GM19035 (cell line): ENCODE data around the gene GAD1.

Experiments used
- ATAC-seq: cut with Tn5 transposase; IDR thresholded peaks from one replicate; pipeline ENCODE4 v1.9.1; 2021; ENCODE audit not compliant: unreplicated experiment

The GAD1 gene

DNA sequence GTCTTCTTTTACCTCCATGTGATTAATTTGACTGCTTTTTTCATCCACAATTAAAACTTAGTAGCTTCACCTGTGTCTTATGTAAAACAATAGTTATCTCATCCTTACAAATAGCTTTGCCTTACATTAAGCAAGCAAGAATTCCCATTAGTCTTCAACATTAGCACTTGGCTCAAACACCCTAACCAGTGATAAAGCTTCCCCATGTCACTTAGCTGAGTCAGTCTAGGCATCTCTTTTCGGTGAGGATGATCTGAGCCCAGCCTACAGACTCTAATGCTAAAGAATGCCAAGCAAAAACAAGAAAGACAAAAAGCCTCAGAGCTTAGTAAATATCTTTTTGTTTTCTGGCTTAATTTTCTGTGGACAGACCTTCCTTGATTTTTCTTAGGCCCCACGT is 26.1 kb downstream of the GAD1 start:
- no peak for ATAC-seq

DNA sequence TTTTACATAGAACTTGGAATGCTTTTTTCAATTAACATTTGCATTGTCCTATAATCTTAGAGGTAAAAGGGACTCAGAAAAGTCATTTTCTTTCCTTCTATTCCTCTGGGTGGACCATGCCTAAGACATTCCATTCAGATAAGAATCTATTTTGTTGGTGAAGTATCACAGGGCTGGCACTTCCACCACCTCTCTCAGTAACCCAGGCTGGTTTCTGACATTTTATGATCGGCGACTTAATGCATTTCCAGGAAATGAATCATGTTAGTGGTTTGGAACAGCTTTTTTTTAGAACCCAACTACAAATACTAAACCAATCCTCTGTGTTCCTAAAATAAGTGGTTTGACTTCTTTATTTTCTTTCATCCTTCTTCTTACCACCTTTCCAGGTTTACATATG is 27.0 kb downstream of the GAD1 start:
- no peak for ATAC-seq

DNA sequence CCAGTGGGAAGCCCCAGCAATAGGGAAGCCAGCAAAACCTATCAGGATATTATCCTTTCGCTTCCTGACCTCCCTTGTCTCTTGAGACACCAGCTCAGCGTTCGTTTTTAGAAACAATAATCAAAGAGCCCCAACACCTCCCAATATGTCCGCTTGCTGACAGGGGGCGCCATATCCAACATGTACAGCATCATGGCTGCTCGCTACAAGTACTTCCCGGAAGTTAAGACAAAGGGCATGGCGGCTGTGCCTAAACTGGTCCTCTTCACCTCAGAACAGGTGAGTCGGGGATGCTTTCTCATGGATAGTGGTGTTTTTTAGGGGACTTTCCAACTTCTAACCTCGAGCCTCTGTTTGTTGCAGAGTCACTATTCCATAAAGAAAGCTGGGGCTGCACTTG is 28.7 kb downstream of the GAD1 start:
- no peak for ATAC-seq

DNA sequence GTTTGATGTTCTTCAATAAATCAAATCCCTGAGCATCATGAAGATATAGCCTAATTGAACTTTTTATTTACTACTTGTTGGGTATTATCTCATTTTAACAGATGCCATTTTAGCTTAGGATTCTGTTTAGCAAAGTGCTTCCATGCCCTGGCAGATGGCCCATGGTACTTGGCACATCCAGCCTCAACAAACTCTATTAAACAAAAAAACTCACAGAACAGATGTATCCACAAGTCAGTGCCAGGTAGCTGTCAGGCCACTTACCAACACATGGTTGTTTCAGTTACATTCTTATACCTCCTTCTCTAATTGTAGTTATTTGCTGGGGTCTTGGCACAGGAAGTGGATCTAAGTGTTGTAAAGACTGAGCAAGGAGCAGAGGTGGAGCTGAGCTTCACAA is 29.6 kb downstream of the GAD1 start:
- ATAC-seq = no peak

DNA sequence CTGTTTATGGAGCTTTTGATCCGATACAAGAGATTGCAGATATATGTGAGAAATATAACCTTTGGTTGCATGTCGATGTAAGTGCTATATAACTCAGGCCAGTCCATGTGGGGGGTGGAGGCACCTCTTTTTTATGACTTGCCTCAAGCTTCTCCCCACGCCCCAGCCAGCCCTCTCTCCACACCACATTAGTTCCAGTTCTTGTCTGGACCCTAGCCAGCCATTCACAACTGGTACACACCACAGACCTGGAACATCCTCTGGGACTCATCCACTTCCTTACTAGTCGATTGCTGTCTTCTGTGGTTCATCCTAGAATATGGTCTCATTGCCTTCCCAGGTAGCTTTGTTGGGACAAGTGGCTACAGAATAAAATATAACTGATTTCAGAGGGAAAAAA is 31.0 kb downstream of the GAD1 start:
- no peak for ATAC-seq

DNA sequence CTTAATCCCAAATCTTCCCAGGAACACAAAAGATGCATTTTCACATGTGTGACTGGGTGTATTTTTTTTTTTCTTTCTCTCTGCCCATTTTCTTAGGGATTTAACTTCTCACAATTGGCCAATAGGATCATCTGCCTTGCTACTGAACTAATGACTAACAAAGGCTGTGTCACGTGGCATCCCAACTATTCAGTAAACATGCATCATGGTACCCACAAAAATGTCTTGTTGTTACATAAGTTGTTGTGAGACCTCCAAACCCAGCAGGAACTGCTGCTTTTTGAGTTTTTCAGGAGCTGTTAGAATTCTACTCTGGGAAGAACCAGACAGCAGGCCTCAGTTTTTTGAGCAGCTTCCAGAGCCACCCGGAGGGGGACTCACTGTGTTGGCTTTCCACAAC is 31.9 kb downstream of the GAD1 start:
- no peak for ATAC-seq

DNA sequence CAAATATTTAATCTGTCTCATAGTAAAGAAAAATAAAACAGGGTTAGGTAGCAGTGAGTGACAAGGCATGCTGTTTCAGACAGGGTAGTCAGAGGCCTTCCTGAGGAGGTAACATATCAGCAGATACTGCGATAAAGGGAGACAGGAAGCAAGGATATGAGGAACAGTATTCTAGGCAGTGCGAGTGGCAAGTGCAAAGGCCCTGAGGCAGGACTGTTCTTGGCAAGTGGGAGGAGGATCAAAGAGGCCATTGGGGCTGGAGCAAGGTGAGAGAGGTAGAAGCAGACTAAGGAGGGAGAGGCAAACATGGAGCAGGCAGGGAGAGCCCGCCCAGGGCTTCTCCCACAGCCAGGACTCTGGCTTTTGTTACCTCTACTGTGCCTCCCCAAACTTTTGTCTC is 33.6 kb downstream of the GAD1 start:
- ATAC-seq = no peak

DNA sequence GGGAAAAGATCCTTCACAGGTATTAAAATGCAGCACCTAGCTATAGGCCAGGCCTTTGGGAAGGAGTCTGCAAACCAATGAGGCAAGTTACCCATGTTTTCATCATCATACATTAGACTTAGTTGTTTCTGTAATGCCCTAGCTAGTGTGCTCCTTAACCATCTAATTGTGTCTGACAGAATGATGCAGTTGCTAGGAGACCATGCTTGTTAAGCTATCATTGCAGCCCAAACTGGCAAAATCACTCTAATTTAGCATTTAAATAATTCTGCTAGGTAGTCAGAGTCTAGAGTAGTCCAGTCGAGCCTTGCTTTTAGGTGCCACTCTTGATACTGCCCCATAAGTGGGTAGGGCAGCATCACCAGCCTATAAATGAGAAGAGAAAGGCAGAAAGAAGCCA is 34.9 kb downstream of the GAD1 start:
- no peak for ATAC-seq

DNA sequence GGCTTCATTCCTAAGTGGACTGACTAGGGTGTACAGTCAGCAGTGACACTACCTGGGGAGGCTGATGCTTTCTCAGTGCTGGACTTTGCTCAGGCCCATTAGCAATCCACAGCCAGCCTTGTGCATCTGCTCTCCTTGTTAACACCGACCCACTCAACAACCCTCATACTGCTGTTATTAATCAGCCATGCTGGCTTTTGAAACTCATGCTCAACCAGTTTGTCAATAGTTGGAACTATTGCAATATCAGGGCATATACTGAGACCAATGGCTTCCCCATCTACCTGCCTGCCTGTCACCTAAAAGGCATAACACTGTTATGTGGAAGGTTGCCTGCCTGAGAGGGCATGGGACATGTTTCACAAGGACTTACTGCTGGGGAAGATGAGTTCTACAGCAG is 39.4 kb downstream of the GAD1 start:
- ATAC-seq = no peak

DNA sequence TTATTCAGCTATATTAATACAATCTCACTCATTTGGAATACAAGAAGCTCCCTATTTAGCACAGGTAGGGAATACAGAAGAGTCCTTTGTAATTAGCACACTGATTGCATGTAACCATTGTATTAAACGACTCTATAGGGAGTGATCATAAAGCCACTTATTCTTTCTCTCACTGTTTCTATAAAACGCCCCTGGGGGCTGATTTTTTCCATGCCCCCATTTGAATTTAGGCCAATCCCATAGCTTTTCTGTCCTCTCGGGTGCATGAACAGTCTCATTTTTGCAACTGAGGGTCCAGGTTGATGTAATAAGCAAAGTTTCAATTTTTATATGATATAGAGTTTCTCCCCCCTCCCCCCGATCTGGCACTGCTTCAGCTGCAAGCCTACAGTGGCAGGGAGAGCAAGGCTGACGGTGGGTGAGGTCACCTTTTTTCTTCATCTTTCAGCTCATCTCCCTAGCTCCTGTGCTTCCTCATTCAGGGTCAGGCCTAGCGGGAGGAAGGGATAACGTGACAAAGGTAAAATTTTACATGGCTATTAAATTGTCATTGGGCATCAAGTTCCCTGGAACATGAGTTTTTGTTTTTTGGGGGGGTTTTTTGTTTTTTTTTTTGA is 45.7 kb downstream of the GAD1 start:
- no peak for ATAC-seq

DNA sequence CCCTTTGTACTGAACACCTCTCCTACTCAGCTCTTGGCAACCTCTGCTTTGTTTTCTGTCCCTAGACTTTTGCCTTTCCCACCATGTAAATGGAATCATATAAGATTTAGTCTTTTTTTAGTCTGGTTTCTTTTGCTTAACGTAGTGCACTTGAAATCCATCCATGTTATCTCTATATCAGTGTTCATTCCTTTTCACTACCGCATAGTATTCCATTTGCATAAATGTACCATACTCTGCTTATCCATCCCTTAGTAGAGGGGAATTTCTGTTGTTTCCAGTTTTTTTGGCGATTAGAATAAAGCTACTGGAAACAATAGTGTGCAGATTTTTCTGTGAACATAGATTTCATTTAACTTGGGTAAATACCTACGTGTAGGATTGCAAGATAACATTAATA is 46.4 kb downstream of the GAD1 start:
- ATAC-seq = no peak

DNA sequence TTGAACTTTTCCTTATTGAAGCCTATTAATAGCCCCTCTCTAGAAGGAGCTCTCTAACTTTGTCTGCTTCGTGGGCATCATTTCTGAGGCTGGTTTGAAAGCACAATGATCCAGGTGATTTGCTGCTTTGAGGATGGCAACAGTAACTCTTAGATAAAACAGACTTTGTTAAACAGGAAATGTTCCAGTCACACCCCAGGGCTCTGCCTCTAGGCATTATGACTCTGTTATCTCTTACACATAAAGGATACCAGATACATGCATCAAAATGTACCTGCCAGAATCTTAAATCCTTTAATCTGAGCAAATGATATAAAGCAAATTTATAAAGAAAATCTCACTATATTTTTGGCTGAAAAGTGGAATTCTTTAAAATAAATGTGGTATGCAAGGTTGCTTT is 52.3 kb downstream of the GAD1 start:
- ATAC-seq = no peak

DNA sequence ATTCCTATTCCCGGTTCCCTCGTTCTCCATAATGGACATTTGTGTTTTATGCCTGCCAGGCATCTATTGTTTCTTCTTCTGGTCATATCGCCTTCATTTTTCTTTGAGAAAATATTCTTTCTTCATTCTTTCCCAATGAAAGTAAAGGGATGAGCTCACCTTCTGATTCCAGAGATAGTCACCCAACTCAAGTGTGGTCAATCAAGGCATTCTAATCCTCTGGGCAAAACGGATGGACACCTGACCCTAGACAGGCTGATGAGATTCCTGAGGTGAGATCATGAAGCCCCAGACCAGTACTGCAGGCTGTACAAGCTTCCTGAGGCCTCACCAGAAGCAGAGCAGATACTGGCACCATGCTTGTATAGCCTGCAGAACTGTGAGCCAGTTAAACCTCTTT is 52.8 kb downstream of the GAD1 start:
- no peak for ATAC-seq

DNA sequence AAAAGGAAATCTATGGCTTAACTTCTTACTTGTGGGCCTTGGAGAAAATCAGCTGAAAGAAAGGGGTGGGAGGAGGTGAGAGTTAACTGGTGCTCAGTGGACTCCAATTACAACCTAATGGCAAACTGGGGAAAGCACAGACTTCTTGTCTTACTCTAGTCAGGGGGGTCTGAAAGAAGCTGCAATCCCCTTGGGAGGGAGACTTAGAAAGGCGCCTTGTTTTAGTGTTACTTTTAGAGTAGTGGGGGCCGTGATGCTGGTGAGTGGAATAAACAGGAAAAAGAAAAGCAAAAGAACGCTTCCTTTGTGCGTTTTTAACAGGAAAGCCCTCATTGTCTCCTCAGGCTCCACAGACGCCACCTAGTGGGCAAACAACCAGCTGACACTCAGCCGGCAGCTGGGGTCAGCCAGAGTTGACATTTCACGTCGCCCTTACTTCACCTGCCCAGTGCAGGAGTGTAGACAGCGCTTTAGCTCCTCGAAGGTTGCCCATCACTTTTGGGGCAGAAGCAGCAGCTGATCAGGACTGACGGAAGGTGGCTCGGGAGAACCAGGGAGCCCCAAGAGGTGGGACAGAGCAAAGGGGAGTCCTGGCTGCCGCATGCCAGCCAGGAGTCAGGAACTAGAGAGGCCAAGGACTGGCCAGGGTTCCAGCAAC is 56.5 kb downstream of the GAD1 start:
- peak; percentile 94 for ATAC-seq

DNA sequence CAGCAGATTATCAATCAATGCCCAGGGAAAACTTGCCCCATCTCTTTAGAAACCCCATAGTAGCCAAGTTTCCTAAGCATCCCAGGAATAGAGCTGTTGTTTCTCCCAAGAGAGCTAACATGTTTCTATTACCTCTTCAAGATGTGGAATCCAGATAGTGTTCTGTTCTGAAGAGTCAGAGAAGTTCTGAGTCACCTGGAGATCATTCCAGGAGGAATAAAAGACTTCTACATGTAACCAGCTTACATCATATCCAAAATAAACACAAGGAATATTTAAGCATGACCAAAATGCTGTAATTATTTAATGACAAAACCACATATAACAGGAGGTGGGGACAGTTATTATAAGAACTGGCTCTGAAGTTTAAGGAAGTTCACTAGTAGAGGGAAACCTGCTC is 61.4 kb downstream of the GAD1 start:
- no peak for ATAC-seq

DNA sequence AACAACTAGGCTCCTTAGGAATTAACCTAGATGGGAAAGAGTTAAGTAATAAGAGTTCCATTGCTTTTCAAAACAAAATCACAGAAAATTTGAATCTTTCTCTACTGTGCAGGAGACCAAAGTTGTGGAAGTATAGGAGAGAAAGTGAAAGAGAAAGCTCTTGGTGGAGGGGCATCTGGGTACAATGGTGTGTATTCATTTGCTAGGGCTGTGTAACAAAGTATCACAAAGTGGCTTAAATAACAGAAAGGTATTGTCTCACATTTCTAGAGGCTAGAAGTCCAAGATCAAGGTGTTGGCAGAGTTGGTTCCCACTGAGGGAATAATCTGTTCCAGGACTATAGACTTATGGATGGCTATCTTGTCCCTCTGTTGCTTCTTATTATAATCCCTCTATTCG is 61.8 kb downstream of the GAD1 start:
- no peak for ATAC-seq

DNA sequence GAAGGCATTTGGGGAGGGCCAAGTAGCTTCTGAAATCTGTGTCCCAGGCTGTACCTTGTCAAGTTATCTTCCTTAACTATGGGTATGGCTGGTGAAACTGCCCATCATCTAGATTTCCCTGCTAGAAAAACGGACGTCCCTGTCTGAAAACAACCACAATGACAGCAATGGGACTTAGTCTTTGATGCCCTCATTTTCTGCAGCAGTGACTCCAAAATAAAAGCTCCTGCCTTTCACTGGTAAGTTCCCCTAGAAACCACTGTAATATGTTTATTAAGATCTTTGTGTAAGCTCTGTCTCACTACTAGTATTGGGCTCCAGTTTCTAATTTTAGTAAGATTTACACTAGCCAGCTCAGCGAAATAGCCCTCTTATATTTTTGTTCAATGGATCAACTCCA is 65.2 kb downstream of the GAD1 start:
- no peak for ATAC-seq

DNA sequence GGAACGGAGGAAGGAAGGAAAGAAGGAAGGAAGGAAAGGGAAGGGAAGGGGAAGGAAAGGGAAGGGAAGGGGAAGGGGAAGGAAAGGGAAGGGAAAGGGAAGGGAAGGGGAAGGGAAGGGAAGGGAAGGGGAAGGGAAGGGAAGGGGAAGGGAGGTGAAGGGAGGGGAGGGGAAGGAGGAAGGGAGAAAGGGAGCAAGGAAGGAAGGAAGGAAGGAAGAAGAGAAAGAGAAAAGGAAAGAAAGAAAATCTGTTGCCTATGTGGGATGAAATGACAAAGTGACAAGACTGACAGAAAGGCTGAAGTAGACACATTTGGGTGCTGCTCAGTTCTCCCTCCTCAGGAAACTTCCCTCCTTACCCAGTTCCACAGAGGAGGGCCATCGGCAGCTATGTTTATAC is 66.1 kb downstream of the GAD1 start:
- ATAC-seq = no peak

DNA sequence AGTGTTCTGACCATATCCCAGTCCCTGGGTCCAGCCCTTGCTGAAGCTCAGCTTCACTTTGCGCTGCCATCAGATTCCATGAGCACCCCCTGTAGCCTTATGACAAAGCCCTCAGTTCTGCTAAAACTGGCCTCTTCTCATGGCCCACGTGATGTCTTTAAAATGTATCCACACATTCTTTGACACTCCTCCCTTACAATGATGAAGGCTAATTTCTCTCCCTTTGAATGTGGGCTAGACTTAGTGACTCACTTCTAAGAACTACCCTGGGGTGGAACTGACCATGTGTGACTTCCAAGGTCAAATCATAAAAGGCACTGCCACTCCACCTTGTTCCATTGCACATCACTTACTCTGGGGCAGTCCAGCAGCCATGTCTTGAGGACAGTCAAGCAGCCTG is 67.0 kb downstream of the GAD1 start:
- ATAC-seq = no peak

DNA sequence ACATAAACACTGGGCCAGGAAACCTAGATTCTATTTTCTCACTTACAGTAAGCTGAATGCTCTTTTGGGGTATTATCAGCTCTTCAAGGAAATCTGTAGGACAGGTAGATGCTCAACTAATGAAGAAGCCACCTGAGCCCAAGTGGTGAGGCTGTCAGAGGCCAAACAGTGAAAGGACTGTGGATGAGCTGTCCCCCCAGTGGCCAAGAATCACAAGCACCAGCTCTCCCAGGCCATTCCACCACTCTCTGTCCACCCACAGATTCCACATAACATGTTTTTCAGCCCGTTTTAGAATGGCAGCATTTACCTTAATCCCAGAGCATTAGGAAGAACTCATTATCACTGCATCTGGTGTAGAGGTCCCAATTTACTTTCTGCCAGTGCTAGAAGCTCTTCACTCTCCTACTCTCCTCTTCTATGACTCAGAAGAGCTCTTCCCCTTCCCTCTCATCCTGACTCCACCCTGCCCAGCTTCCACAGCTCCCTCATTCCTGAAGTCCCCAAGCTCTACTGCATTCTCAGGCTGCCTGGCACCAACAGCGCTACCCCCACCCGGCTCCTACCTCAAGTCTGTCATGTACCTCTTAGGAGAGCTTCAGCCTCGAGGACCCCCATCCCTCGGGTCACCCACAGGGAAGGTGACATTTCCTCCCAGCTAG is 68.6 kb downstream of the GAD1 start:
- ATAC-seq = no peak

DNA sequence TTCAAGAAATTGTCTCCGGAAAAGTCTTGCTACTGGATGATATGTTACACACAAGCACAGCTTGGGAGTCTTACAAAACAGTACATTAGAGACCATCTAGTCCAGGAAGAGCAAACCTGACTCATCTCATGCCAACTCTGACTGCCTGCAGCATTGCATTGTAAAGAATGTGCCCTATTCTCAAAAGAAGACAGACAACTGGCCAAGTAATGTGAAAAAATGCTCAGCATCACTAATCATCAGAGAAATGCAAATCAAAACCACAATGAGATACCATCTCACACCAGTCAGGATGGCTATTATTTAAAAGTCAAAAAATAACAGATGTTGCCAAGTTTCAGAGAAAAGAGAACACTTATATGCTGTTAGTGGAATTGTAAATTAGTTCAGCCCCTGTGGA is 69.7 kb downstream of the GAD1 start:
- no peak for ATAC-seq

DNA sequence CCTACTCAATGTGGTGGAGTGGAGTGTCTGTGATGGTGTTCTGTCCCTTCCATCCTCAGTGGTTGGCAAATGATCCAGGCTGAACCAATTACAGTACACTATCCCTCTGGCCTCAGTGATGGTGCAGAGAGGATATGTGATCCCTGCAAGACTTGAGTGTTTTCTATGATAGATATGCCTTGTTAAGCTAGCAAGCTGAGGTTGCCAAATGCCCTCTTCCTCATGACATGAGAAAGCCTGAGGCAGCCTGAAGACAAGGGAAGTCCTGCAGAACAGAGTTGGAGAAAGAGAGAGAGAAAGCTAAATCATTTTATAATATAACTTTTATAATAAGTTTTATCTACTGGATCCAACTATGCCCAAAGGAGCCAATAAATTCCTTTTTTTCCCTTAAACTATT is 70.8 kb downstream of the GAD1 start:
- ATAC-seq = no peak

DNA sequence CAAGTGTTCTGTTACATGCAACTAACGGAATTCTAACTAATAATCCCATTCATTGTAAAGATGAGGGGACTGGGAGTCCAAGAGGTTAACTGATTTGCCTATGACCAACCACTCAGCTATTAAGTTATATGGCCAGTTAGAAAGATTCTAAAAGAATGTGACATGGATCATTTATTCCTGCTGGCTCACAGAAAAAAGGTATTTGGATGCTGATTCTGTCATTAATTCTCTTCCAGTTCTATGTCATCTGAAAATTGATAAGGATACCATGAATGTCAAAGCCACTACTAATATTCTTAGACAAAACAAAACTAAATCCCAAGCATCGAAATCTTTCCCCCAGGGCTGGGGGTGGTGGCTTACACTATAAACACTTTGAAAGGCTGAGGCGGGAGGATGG is 71.2 kb downstream of the GAD1 start:
- ATAC-seq = no peak
